HFF-Myc (cell line): ENCODE results near the gene KRCC1.
"Not testable (repeated sequence)": the region's sequence is repeated elsewhere in the genome, so short reads cannot be mapped to it uniquely, and the experiment has no call there.

Experiments used
- DNase-seq: peaks from one replicate; pipeline ENCODE4 v3.0.0-alpha.2; 2011; ENCODE audit warnings: low read depth; ENCODE audit errors: extremely low read depth
- H3K4me3 ChIP-seq: replicated peaks from 2 replicates; pipeline ENCODE4 v1.5.1; 2011; ENCODE audit warnings: low read depth, mild to moderate bottlenecking, control low read depth, low read length
- TF ChIP-seq, protein P1 (sequence below): IDR thresholded peaks from 2 replicates; pipeline ENCODE4 v1.5.1; 2012; ENCODE audit warnings: mild to moderate bottlenecking, low read depth, low read length, control low read depth; ENCODE audit errors: missing control alignments

Gene KRCC1

DNA sequence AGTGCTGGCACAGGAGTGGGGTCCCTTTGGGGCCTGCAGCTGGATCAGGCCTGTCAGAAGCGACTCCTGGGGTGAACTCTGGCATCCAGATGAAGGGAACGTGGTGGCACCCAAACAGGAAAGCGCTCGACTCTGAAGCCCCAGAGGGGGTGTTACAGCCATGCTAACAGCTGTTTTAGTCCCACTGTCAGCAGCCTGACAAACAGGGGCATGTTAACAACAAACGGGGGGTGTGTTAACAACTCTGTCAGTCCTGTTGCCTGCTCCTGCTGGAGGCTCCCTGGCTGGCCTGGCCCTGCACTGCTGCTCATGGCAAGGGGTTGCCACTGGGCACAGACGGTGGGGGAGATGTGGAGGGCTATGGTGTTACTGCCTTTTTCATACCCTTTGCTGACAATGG, 36.7 kb downstream of the KRCC1 start:
- TF ChIP-seq, protein P1, sequence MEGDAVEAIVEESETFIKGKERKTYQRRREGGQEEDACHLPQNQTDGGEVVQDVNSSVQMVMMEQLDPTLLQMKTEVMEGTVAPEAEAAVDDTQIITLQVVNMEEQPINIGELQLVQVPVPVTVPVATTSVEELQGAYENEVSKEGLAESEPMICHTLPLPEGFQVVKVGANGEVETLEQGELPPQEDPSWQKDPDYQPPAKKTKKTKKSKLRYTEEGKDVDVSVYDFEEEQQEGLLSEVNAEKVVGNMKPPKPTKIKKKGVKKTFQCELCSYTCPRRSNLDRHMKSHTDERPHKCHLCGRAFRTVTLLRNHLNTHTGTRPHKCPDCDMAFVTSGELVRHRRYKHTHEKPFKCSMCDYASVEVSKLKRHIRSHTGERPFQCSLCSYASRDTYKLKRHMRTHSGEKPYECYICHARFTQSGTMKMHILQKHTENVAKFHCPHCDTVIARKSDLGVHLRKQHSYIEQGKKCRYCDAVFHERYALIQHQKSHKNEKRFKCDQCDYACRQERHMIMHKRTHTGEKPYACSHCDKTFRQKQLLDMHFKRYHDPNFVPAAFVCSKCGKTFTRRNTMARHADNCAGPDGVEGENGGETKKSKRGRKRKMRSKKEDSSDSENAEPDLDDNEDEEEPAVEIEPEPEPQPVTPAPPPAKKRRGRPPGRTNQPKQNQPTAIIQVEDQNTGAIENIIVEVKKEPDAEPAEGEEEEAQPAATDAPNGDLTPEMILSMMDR, result no peak
- H3K4me3 ChIP-seq, result no peak overlapping the region
- DNase-seq, result no peak

DNA sequence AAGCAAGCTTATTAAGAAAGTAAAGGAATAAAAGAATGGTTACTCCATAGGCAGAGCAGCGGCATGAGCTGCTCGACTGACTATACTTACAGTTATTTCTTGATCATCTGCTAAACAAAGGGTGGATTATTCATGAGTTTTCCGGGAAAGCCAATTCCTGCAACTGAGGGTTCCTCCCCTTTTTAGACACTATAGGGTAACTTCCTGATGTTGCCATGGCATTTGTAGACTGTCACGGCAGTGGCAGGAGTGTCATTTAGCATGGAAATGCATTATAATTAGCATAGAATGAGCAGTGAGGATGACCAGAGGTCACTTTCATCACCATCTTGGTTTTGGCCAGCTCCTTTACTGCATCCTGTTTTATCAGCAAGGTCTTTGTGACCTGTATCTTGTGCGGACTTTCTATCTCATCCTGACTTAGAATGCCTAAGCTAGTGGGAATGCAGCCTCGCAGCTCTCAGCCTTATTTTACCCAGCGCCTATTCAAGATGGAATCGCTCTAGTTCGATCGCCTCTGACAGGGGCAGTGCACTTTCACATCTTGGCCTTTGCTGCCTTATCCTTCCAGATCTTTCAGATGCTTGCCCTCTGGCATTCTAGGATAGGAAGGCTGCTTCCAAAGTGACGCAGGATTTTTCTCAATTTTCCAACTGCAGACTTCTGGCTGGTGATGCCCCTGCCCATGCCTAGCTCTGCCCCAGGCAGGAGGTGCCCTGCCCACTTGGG, 37.3 kb downstream of the KRCC1 start:
- not testable (repeated sequence) for H3K4me3 ChIP-seq, DNase-seq

DNA sequence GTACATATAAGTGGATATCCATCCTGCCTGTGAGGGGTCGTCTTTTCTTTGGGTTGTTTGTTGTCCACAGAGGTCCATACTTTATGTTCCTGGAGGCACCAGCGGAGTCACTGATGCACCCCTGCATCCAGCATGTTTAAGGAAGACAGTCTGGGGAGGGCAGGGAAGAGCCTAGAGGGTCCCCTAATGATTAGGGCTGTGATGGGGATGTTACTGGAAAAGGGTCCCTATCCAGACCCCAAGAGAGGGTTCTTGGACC, 37.9 kb downstream of the KRCC1 start:
- DNase-seq, H3K4me3 ChIP-seq: not testable (repeated sequence)

DNA sequence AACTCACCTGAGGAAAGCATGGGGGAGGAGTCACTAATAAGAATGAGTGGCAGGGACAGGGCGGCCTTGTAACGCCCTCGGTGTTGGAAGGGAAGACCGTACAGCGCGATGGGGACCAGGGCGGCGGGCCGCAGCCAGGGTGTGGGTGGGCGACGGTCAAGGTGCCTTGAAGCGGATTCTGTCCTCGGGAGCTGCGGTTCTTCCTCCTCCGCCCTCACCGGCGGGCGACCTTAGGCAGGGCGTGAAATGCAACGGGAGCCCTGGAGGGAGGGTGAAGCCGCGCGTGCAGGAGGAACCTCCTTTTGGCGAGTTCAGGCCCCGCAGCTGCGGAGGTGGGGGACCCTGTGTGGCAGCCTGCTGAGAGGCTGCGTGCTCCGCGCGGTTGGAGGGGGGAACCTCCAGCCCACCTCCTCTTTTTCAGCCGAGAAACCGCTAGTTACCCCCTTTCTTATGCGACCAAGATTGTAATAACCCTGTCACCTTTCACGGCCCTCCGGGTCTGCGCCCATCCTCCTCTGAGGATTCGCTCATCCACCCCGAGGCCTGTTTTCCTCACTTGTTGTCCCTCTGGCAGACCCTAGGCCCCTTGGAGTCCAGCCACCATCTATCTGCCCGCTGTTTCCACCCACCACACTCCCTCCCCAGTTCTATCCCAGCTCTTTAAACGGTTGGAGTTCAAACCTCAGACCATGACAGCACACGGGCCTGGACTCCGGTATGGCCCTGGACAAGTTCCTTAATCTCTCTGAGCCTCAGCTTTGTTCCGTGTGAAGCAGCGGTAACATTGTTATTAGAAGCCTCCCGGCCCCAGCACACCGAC, 38.4 kb downstream of the KRCC1 start:
- no peak for DNase-seq
- TF ChIP-seq, protein P1, result no peak
- H3K4me3 ChIP-seq, result peak overlapping the region; percentile 55

DNA sequence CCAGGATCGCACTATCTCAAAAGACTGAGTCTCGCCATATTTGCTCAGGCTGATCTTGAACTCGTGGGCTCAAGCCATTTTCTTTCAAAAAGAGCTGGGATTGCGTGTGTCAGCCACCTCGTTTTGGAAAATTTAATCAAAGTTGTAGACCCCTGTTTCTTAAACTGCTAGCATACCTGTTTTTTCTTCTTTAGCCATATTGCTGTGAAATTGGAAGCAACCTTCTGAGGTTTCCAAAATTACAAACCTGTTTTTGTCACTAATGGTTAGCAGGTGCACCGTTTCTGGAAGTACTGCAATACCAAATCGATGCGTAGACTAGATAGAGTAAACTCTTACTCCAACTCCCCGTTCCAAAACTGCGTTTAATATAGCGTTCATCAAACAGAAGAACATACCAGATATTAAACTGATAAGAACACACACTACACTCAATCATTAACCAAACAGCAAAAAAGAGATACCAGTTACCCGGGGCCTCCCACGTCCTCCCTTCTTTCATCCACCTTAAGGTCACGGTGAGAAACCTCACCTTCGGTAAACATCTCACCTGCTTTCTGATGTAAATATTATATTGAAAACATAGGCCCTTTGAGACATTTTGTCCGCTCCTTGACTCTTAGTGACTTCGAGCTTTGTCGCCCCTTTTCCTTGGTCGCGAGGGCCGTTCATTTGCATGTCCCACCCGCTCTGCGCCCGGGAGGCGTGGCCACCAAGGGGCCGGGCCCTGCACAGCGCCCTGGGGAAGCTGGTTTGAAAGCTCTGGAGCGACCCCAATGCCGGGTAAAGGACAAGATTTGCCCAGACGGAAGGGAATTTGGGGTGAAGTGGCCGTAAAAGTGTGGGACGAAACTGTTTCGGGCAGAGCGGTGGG, 39.3 kb downstream of the KRCC1 start, which contains the start of gene RNU2-63P:
TSS of gene RNU2-63P (minus strand) at position 462 of the 874 bp plus-strand sequence.
- peak within 1 kb of the TSS; percentile 55 for H3K4me3 ChIP-seq
- DNase-seq, result peak; percentile 84
- TF ChIP-seq, protein P1, result no peak

DNA sequence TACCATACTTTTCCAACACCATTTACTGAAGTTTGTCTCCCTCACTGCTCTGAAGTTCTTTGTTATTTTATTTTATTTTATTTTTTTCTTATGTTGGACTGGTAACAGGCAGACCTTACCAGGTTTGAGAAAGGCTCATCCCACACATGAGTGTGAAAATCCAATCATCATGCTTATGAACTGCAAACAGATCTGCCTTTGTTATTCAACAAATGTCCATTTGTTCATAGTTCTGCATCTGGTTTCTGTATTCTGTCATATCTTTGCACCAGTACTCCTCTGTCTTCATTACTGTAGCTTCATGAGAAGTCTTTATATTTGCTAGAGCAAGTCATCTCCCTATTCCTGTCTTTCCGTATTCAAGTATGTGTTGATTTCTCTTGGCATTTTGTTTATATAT, 44.6 kb downstream of the KRCC1 start:
- H3K4me3 ChIP-seq, result no peak overlapping the region
- TF ChIP-seq, protein P1, result no peak
- no peak for DNase-seq

DNA sequence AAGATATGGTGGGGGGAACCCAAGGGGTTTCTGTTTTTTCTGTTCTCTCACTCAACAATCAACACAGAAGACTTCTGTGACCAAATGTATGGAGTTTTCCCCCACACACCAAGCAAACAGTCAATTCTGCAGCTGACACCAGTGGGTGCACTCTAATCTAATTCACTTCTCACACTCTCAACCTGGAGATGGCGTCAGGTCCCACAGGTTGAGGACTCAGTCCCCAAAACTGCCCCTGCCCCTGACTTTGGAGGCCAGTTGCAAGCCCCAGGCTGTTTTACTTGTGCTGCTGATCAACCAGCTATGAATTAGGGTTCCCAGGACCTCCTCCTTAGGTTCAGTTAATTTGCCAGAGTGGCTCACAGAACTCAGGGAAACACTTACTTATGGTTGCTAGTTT, 45.4 kb downstream of the KRCC1 start:
- DNase-seq, result no peak
- H3K4me3 ChIP-seq, result no peak overlapping the region
- TF ChIP-seq, protein P1, result no peak
